Naive thymus-derived CD4-positive, alpha-beta T cell (primary cell): Measurements from ENCODE around the gene CCDC127. TPM values are rescaled to one million over a fixed set of nuclear protein-coding genes. Genes with fewer than 3 reads are reported as not detected.

ENCODE experiments used
- ATAC-seq: fragments of 150-1000 bp; cut with Tn5 transposase; 2 replicates; pipeline ENCODE4 v1.10.0; 2021; ENCODE audit warnings: mild to moderate bottlenecking, moderate library complexity
- CTCF ChIA-PET: fragments of 350-600 bp; sonication (Branson Sonifier 250); formaldehyde crosslinking; loops from one replicate; lab custom pipeline; 2021; ENCODE audit warnings: antibody characterized with exemption; lab: Charles Lee
- POLR2A ChIA-PET: fragments of 350-600 bp; sonication (Branson Sonifier 250); formaldehyde crosslinking; loops from one replicate; lab custom pipeline; 2021; ENCODE audit warnings: antibody characterized with exemption, inconsistent platforms; lab: Charles Lee
- DNase-seq, 9 donors: peaks; one replicate each; pipeline versions ENCODE4 v3.0.0 to v3.0.0-alpha.2; 2020 to 2022; ENCODE audit warnings: mixed read lengths in 1 of 9
- H3K27ac ChIP-seq: one replicate; pipeline ENCODE4 v1.7.0; 2013; ENCODE audit warnings: mild to moderate bottlenecking, low read depth, low read length, moderate library complexity
- H3K27me3 ChIP-seq, 2 donors: one replicate each; pipeline ENCODE4 v1.7.0; 2013; ENCODE audit warnings: low read length in 2 of 2, mild to moderate bottlenecking in 2 of 2, moderate library complexity in 2 of 2; ENCODE audit not compliant: control insufficient read depth in 2 of 2, insufficient read depth in 2 of 2
- H3K36me3 ChIP-seq, 3 experiments: 1 replicate in 2 of 3; 2 replicates in 1 of 3; pipeline ENCODE4 v1.7.0; 2013; ENCODE audit warnings: low read length in 3 of 3, mild to moderate bottlenecking in 3 of 3, moderate library complexity in 1 of 3; ENCODE audit not compliant: insufficient read depth in 3 of 3, control insufficient read depth in 2 of 3
- H3K4me1 ChIP-seq, 2 donors: one replicate each; pipeline ENCODE4 v1.7.0; 2013; ENCODE audit warnings: low read length in 2 of 2, mild to moderate bottlenecking in 2 of 2, moderate library complexity in 1 of 2; ENCODE audit not compliant: control insufficient read depth in 2 of 2, insufficient read depth in 2 of 2
- H3K4me3 ChIP-seq: 2 replicates; pipeline ENCODE4 v1.7.0; 2013; ENCODE audit warnings: mild to moderate bottlenecking, low read length
- H3K9me3 ChIP-seq, 3 experiments: 1 replicate in 2 of 3; 2 replicates in 1 of 3; pipeline ENCODE4 v1.7.0; 2013; ENCODE audit warnings: low read length in 3 of 3; ENCODE audit not compliant: control insufficient read depth in 2 of 3
- H3K27ac Mint-ChIP-seq, 9 donors: one replicate each; pipeline ENCODE4 v1.8.0; 2020 to 2022; ENCODE audit warnings: mixed read lengths in 9 of 9, mild to moderate bottlenecking in 8 of 9, moderate library complexity in 5 of 9, inconsistent platforms in 2 of 9
- H3K27me3 Mint-ChIP-seq, 5 donors: one replicate each; pipeline ENCODE4 v1.8.0; 2021 to 2022; ENCODE audit warnings: mixed read lengths in 5 of 5, mild to moderate bottlenecking in 1 of 5
- H3K36me3 Mint-ChIP-seq, 5 donors: one replicate each; pipeline ENCODE4 v1.8.0; 2020 to 2022; ENCODE audit warnings: mixed read lengths in 5 of 5, mild to moderate bottlenecking in 3 of 5, inconsistent platforms in 1 of 5
- H3K4me1 Mint-ChIP-seq, 7 donors: one replicate each; pipeline ENCODE4 v1.8.0; 2020 to 2022; ENCODE audit warnings: mixed read lengths in 7 of 7, mild to moderate bottlenecking in 3 of 7, inconsistent platforms in 1 of 7
- H3K4me3 Mint-ChIP-seq, 10 donors: one replicate each; pipeline ENCODE4 v1.8.0; 2020 to 2022; ENCODE audit warnings: mild to moderate bottlenecking in 10 of 10, mixed read lengths in 10 of 10, moderate library complexity in 6 of 10, inconsistent platforms in 2 of 10
- H3K9me3 Mint-ChIP-seq, 11 donors: one replicate each; pipeline ENCODE4 v1.8.0; 2020 to 2022; ENCODE audit warnings: mixed read lengths in 11 of 11, mild to moderate bottlenecking in 4 of 11, inconsistent platforms in 1 of 11, moderate library complexity in 1 of 11
- intact Hi-C, 2 donors: fragments of 100-400 bp; cut with micrococcal nuclease; formaldehyde crosslinking; loops; one replicate each; pipeline ENCODE4 v1.15.1; 2023
- polyA plus RNA-seq, 2 donors: library from polyadenylated mRNA; unstranded; fragments of 300-500 nt; fragmentation: Illumina TruSeq; gene quantifications; one replicate each; pipeline ENCODE4 v1.2.3, GENCODE V29; 2021
- total RNA-seq, 6 experiments: library from RNA in 5 of 6; stranded (reverse) in 5 of 6; gene quantifications; 1 replicate in 5 of 6; 2 replicates in 1 of 6; pipeline ENCODE4 v1.2.3 and lab custom pipeline; 2021 to 2026

Gene CCDC127
- total and polyA plus RNA-seq, 7 experiments from 2014 or later: 2.9 to 9.7 (median 5.6) TPM

DNA sequence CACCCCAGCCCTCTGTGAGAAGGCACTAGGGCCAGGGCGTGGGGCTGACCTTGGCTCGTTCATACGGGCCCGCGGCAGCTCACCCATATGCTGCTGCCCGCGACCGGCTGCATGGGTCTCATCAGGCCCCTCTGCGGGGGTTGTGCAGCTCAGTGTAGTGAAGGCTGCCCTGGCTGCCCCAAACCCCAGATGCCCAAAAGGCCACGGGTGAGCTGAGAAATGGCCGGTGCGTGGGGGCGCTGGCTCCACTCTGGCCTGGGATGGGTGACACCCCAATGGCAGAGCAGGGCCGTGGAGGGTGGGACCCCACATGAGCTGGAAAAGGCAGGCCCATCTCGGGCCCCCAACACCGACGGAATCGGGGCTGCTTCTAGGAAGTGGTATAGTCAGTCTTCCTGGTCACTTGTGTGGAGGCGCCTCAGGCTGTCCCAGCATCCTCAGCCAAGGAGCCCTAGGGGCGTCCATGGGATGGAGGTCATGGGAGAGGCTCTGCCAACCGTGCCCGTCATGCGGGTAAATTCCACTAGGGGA is 46.1 kb downstream of the CCDC127 start:
- H3K9me3 ChIP-seq: no peaks in the 10 kb centered on the region
- peaks cover 0 to 5% (median 0%) of the 10 kb centered on the region in 5 donors for H3K27me3 Mint-ChIP-seq
- ChIA-PET CTCF (no interaction called here), POLR2A (no interaction called here)
- ATAC-seq (no peak), DNase-seq (no peak)
- H3K27ac ChIP-seq: no peak overlapping the region
- peaks cover 0 to 4% (median 0%) of the 10 kb centered on the region in 5 donors for H3K36me3 Mint-ChIP-seq
- no peaks in the 10 kb centered on the region for H3K27me3 ChIP-seq
- intact Hi-C loops: no loop called here
- H3K9me3 Mint-ChIP-seq: no peaks in the 10 kb centered on the region
- no peak overlapping the region for H3K4me3 ChIP-seq
- no peak overlapping the region for H3K4me3 Mint-ChIP-seq
- no peaks in the 10 kb centered on the region for H3K4me1 ChIP-seq
- no peaks in the 10 kb centered on the region for H3K36me3 ChIP-seq
- peaks cover 0 to 1% (median 0%) of the 10 kb centered on the region in 7 donors for H3K4me1 Mint-ChIP-seq
- no peak overlapping the region for H3K27ac Mint-ChIP-seq

GRCh38 chr5:170971-171800 is 46.8 kb downstream of the CCDC127 start:
- peaks cover 0 to 4% (median 0%) of the 10 kb centered on the region in 5 donors for H3K36me3 Mint-ChIP-seq
- H3K27ac Mint-ChIP-seq: no peak overlapping the region
- Histone ChIP-seq H3K27ac (no peak overlapping the region), H3K36me3 (no peaks in the 10 kb centered on the region), H3K4me1 (no peaks in the 10 kb centered on the region), H3K4me3 (no peak overlapping the region), H3K9me3 (no peaks in the 10 kb centered on the region), H3K27me3 (no peaks in the 10 kb centered on the region)
- ChIA-PET POLR2A (no interaction called here), CTCF (no interaction called here)
- ATAC-seq (no peak), DNase-seq (no peak)
- H3K4me3 Mint-ChIP-seq: no peak overlapping the region
- no peaks in the 10 kb centered on the region for H3K9me3 Mint-ChIP-seq
- intact Hi-C loops: no loop called here
- H3K27me3 Mint-ChIP-seq: peaks cover 0 to 5% (median 0%) of the 10 kb centered on the region in 5 donors
- peaks cover 0 to 1% (median 0%) of the 10 kb centered on the region in 7 donors for H3K4me1 Mint-ChIP-seq

DNA sequence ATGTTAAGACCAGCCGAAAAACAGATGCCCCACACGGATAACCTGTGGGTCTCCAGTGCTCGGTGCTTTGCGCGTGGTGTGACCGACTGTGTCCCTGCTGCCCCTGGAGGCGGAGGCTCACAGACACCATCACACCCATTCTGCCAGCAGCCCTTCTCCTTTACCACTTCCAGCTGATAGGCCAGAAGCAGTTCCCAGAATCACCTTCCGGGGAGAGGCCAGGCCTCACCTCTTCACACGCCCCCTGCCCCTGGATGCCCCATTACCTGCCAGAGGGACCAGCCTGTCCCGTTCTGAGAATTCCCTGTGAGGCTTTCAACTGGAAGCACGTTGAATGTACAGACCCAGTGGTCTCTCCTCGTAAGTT is 48.2 kb downstream of the CCDC127 start:
- DNase-seq: no peak
- Mint-ChIP-seq H3K4me3 (no peak overlapping the region), H3K9me3 (no peaks in the 10 kb centered on the region), H3K36me3 (peaks cover 0 to 4% (median 0%) of the 10 kb centered on the region in 5 donors), H3K27me3 (peaks cover 0 to 5% (median 0%) of the 10 kb centered on the region in 5 donors), H3K27ac (no peak overlapping the region), H3K4me1 (peaks cover 0 to 1% (median 0%) of the 10 kb centered on the region in 7 donors)
- intact Hi-C loops: no loop called here
- Histone ChIP-seq H3K36me3 (no peaks in the 10 kb centered on the region), H3K9me3 (no peaks in the 10 kb centered on the region), H3K4me3 (no peak overlapping the region), H3K27me3 (no peaks in the 10 kb centered on the region), H3K27ac (no peak overlapping the region), H3K4me1 (no peaks in the 10 kb centered on the region)
- no peak for ATAC-seq
- ChIA-PET POLR2A (no interaction called here), CTCF (no interaction called here)

DNA sequence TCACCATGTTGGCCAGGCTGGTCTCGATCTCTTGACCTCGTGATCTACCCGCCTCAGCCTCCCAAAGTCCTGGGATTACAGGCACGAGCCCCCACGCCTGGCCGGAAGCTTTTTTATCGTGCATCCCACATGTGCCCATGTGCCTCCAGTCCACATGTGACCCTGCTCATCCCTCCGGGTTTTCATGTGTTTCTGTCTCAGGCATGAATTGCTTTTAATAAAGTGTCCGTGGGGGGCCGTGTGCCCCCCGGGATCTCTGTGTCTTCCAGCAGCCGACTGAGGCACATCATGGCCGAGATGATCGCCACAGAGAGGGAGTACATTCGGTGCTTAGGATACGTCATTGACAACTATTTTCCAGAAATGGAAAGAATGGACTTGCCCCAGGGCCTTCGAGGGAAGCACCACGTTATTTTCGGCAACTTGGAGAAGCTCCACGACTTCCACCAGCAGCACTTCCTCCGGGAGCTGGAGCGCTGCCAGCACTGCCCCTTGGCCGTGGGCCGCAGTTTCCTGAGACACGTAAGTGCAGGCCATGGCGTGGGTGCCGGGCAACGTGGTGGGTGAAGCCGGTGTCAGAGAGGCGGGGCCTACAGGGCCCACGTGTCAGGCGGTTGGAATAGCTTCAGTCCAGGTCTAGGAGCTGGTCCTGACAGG is 48.8 kb downstream of the CCDC127 start:
- Mint-ChIP-seq H3K27ac (no peak overlapping the region), H3K4me3 (no peak overlapping the region), H3K9me3 (no peaks in the 10 kb centered on the region), H3K4me1 (peaks cover 0 to 1% (median 0%) of the 10 kb centered on the region in 7 donors), H3K36me3 (peaks cover 0 to 4% (median 0%) of the 10 kb centered on the region in 5 donors), H3K27me3 (peaks cover 0 to 5% (median 0%) of the 10 kb centered on the region in 5 donors)
- Histone ChIP-seq H3K27ac (no peak overlapping the region), H3K4me1 (no peaks in the 10 kb centered on the region), H3K9me3 (no peaks in the 10 kb centered on the region), H3K36me3 (no peaks in the 10 kb centered on the region), H3K27me3 (no peaks in the 10 kb centered on the region), H3K4me3 (no peak overlapping the region)
- intact Hi-C loops: no loop called here
- DNase-seq: no peak
- no peak for ATAC-seq
- ChIA-PET POLR2A (no interaction called here), CTCF (no interaction called here)

DNA sequence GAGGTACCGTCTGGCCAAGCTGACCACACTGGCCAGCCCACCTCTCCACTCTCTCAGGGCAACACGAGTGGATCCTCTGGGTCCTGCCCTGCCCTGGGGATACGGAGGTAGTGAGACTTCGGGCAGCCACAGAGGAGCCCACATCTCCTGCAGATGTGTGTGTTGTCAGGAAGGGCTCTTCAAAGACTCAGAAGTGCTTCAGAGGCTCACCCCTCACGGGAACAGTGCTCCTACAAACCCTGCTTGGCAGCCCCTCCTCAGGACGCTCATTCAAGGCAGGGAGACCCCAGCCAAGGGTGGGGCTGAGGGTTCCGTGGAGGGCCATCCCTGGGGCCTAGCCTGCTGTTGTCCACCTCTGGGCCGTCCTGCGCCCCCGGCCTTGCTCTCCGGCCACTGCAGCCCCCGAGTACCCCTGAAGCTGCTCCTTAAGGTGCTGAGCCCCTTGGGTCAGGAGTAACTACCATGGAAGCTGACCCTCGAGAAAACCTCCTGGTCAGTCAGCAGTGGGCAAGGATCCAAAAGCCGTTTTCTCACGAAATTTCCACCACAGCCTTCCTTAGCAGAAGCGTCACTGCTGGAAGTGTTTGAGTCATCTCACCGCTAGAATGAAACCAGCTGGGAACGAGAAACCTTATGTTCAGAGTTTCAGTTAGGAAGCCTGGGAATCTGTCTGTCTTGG is 49.8 kb downstream of the CCDC127 start:
- POLR2A ChIA-PET: no interaction called here
- intact Hi-C loops: no loop called here
- H3K27ac Mint-ChIP-seq: no peak overlapping the region
- H3K4me3 Mint-ChIP-seq: no peak overlapping the region
- no peaks in the 10 kb centered on the region for H3K36me3 ChIP-seq
- H3K36me3 Mint-ChIP-seq: peaks cover 0 to 4% (median 0%) of the 10 kb centered on the region in 5 donors
- H3K27me3 ChIP-seq: no peaks in the 10 kb centered on the region
- ATAC-seq (no peak), DNase-seq (no peak)
- H3K27me3 Mint-ChIP-seq: no peaks in the 10 kb centered on the region
- no peaks in the 10 kb centered on the region for H3K4me1 Mint-ChIP-seq
- H3K4me1 ChIP-seq: no peaks in the 10 kb centered on the region
- CTCF ChIA-PET: no interaction called here
- H3K4me3 ChIP-seq: no peak overlapping the region
- no peaks in the 10 kb centered on the region for H3K9me3 ChIP-seq
- H3K27ac ChIP-seq: no peak overlapping the region
- no peaks in the 10 kb centered on the region for H3K9me3 Mint-ChIP-seq

DNA sequence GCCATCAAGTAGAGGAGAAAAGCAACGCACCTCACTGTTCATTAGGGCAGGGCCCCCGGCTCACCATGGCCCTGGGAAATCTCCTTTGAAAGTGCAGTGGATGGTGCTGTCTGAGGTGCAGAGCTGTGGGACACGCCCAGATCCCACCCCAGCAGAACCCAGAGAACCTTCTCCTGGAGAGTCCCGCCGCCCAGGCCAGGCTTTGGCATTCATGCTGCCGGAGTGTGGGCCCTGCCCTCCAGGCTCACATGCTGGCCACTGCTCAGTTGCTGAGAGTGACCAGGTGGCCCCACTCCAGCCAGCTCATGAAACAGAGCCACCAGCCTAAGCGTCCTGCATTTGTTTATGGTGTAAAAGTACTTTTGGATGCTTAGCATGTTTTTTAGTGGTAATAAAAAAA is 50.4 kb downstream of the CCDC127 start:
- no peaks in the 10 kb centered on the region for H3K36me3 Mint-ChIP-seq
- H3K4me3 Mint-ChIP-seq: no peak overlapping the region
- no peaks in the 10 kb centered on the region for H3K9me3 Mint-ChIP-seq
- Histone ChIP-seq H3K9me3 (no peaks in the 10 kb centered on the region), H3K4me3 (no peak overlapping the region), H3K27me3 (no peaks in the 10 kb centered on the region), H3K27ac (no peak overlapping the region), H3K36me3 (no peaks in the 10 kb centered on the region), H3K4me1 (no peaks in the 10 kb centered on the region)
- ATAC-seq (no peak), DNase-seq (no peak)
- H3K27ac Mint-ChIP-seq: no peak overlapping the region
- intact Hi-C loops: no loop called here
- POLR2A ChIA-PET: no interaction called here
- no peaks in the 10 kb centered on the region for H3K4me1 Mint-ChIP-seq
- CTCF ChIA-PET: no interaction called here
- H3K27me3 Mint-ChIP-seq: no peaks in the 10 kb centered on the region
